Measurements from ENCODE around the gene HOXA9.

HOXA9 gene

DNA sequence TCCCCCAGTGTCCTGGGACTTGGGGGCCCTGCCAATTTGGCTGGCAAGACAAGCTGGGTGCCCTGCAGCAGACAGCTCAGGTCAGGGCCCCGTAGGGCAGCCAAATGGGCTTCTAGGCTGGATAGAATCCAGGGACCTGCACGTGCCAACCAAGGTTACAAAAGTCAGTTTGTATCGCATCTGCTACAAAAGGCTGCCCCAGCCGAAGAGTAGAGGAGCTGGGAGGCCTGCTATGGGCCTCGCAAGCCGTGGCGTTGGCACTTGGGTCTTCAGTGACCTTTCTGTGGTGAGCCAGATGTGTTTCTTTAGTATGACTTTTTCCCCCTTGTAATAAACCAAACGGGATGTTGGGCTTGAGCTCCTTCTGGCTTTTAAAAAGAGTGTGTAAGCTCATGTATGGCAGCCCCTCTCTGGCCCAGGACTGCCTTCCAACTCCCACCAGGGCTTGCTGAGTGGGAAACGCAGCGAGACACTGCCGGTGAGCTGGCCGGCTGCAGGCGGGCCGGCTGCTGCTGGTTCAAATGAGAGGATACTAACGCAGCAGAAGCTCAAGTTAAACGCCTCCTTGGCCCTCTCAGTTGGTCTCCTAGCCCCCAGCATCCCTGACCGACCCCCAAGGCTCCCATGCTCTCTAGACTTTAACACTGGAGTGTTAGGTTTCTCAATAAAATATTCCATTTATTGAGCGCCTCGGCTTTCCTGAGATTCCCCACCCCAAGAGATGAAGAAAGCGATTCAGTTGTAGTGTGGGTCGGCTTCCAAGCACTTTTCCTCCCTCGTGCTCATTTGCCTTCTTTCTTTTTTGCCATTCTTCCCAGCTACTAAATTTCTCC is 11.8 kb upstream of the HOXA9 start:
- no peak for DNase-seq (ENCODE audit: low read depth)

DNA sequence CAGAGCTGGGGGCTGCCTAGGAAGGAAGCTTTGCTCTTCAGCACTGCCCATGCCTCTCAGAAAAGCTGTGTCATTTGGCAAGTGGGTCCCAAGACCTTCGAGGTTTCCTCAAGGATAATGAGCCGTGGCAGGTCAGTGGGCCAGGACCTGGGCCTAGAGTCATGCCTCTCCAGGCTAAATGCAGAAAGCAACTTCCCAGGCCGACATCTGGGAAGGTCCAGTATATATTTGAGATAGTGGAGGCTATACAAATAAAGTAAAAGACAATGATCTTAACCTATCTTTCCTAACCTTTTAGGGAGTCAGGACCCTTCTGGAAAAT is 11.1 kb upstream of the HOXA9 start:
- DNase-seq (ENCODE audit: low read depth): no peak

DNA sequence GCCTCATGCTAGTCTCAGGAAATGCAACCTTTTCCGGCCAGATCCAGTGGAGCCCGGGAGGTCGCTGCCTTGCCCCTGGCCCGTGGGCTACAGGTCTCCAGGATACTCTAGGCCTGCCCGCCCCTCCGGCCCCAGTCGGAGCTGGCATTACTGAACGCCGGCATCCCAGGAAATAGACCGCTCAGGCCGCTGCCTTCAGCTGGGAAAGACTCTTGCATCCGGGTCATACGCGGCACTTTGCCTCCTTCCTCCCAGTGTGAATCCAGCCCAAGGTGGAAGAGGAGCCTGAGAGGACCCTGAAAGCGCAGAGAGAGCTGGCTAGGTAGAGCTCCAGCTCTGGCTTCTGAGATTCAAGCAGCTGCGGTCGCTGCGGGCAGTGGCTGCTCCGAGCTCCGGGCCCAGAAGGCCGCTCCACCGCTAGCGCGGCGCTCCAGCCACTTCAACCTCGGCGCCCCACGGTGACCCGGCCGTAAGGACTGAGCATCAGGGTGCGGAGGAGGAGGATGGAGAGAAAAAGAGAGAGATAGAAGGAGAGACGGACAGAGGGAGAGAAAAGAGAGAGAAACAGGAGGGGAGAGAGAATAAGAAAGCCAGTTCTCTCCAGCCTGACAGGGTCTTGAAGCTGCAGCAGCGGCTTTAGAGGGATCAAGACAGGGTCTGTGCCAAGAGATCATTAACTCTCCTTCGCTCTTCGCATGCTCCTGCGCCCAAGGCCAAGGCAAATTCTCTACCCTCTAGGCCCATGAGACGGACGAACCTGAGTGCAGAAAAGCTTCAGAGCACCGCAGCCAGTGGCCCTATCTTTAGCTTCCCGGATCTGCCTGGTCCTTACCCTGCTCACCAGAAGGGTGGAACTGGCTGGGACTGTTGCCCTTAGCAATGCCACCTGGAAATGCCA is 10.5 kb upstream of the HOXA9 start:
- DNase-seq (ENCODE audit: low read depth): no peak

DNA sequence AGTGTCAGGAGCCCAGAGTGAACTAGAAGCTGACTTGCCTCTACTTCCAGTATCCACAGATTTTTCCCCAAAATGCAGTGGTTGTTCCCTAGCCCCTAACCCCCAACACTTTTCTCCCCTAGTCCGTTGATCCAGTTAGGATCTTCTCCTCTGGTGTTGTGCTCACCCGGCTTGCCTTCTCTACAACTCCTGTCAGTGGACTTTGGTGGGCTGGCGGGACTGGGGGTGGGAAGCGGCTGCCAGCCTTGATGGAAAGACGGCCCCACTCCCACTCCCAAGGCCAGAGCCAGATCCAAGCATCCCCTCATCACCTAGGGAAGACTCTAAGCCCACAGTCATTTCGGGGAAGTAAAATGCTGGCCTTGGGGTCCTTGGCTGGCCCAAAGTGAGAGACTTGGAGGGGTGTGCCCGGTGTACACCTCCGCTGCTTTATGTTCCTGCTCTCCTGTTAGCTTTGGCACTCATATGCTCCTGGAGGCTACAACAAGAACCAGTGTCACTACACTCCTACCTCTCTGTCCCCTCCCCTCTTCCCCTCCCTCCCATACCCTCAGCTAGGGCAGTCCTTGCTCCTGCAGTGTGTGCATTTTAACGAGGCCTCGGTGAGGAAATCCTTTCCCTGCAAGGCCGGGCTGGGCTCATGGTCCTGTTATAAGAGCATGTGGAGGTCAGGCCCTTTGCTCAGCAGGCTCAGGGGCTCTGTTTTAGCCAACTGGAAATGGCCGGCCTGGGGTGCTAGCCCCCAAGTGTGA is 9.7 kb upstream of the HOXA9 start:
- no peak for DNase-seq (ENCODE audit: low read depth)

DNA sequence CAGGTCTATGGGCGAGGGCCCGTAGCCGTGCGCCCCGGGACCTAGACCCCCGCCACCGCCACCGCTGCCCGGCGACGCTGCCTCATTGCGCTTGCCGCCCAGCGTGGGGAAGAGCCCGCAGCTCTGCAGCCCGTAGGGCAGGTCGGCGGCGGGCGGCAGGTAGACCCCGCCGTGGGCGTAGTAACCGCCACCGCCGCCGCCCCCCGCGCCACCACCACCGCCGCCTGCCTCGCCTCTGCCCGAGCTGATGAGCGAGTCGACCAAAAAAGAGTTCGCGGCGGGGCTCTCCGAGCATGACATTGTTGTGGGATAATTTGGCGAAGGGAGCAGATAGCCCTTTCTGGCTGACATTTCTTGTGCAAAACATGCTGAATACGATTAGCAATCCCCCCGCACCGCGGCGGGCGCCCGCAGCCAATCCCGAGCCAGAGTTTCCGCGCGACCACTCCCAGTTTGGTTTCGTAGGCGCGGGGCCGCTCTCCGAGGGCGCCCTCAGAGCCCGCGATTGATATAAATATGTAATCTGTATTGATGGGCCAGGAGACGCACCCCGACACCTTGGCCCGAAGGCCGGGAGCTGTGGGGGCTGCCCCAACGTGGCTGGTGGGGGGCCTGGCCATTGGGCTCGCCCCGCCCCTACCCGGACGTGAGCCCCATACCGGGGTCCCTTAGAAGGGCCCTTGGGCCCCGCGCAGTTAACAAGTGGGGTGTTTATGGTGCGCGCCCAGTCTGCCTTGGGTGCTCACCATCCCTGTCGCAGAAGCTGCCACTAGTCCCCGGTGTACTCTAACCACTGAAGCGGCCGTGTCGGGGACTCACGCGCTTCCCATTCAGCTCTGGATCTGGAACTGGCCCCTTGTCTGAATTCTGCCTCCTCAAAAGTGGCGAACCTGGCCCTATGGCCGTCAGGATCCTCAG is 8.9 kb upstream of the HOXA9 start, which contains the start of gene HOXA10:
TSS of gene HOXA10 (minus strand) at position 365 of the 918 bp plus-strand sequence. CDS start at position 351, 14 bp downstream.
- no peak for DNase-seq (ENCODE audit: low read depth)

DNA sequence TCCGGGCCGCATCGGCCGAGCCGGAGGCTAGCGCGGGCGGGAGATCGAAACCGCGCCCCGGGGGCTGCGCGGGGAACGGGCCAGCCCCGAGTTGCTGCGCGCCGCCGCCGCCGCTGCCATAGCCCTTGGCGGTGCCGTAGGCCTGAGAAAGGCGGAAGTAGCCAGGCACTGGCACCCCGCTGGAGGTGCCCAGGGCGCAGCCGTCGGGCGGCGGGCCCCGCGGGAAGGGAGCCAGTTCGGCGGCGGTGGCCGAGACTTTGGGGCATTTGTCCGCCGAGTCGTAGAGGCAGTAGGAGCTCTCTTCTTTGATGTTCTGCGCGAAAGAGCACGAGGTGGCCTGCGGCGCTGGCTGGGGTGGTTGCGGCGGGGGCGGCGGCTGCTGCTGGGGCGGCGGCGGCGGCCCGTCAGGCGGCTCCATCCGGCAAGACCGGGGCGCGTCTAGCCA is 8.2 kb upstream of the HOXA9 start:
- no peak for DNase-seq (ENCODE audit: low read depth)

DNA sequence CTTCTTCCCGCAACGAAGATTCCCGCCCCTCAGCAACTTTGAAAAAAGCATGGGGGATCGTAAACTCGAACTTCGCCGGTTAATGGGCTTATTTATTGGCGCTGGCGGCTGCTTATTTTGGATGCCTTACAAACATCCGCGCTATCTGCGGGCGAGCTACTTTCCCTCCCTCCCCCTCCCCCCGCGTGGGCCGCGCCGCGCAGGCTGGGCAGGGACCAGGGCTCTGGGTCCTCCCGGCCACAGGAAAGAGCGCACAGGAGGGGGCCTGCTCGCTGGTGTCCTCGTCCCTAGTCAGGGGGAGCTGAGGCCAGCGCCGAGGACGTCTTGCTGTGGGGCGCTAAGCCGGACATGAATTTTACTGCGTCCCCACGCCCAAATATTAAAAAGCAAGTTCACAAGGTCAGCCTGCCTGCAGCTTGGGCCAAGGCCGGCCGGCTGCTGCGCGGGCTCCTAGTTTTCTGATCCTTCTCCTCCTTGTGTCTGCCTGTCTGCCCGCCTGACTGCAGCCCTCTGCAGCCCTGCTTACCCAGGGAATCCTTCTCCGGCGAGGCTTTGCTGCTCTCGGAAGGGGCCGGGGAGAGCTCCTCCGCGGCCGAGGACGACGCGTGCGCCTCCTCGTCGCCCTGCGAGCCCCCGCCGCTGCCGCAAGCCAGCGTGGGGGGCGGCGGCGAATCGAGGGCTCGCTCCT is 7.6 kb upstream of the HOXA9 start:
- DNase-seq (ENCODE audit: low read depth): no peak

DNA sequence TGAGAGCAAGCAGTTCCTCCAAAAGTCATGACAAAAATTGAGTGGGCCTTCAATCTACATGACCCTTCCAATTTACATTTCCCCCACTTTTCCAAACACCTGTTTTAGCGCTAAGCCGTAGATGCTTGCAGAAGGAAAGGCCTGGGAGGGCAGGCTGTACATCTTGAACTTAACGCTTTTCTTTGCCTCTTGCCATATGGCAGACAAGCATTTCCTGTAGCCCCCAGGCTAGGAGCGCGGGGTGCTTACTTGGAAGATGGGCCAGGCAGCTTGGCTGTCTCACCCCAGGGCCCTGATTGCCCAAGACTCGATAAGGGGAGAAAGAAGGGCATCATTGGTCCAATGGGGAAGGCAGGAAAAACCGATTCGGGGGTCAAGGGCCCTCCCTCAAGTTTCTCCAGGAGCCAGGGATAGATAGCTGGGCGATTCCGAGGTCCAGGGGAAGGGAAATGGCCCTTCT is 7.0 kb upstream of the HOXA9 start:
- no peak for DNase-seq (ENCODE audit: low read depth)

DNA sequence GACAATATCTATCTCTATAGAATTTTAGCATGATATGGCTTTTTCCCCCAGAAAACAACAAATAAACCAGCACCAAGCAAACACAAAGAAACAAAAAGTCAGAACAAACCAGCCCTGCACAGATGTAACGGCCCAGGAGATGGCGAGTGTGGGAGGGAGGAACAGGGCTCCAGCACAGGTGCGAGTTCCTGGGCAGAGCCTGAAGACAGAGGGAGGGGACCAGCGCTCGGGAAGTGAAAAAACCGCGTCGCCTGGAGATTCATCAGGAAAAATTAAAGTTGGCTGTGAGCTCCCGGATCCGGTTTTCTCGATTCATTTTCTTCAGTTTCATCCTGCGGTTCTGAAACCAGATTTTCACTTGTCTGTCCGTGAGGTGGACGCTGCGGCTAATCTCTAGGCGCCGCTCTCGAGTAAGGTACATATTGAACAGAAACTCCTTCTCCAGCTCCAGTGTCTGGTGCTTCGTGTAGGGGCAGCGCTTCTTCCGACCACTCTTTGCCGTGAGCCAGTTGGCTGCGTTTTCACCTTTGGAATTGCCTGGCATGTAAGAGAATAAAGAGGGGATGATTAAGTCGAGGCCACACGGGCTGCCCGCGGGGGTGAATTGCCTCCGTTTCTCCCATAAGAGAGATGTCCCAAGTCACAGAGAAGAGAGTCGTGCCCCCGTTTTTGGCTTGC is 6.4 kb upstream of the HOXA9 start:
- DNase-seq (ENCODE audit: low read depth): no peak

DNA sequence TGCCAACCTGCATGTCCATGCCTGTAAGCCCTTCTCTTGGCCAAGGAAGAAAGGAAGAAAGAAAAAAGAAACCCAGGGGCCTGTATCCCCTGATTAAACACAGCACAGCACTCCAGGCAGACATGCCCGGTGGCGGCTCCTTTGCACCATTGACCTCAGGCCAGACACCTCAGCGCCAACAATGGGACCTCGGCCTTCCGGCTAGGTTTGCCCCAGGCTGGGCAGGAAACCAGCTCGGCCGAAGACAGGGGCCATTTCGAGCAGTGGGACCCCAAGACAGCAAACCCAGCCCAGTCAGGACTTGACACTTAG is 5.9 kb upstream of the HOXA9 start:
- no peak for DNase-seq (ENCODE audit: low read depth)

DNA sequence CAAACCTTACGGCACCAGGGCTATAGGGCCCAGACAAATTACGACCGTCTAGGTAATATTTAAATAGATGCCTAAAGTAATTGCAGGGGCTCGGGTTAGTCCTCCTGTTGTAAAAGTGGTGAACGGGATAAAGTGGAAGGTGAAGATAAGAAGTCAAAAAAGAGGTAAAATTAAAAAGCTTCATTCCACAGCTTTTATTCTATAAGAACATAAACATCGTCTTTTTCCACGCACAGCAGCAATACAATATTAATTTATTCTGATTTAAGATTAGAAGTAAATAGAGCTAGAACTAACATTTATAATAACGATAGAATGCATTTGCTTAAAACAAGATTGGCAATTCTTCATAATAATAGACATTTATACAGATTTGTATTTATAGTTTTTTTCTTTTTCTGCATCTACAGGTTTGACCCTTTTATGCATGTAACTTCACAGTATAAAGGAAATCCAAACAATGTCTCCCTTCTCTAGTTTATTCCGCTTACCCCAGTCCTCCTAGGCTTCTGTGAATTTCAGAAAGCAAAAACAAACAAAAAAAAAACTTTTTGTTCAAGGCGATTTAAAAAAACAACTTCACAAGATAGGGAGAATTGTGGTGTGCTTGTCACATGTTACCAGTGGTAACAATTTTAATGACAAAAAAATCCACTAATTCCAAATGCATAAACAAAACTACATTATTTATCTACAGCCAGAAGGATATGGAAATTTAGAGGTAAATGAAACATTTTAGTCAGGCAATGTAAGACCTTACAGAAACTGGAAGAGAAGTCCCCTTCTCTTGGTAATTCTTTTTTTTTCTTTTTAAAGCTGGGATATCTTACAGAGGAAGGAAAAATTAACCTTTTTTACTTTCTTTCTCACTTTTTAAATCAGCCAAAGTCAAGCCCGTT is 5.3 kb upstream of the HOXA9 start:
- no peak for DNase-seq (ENCODE audit: low read depth)

DNA sequence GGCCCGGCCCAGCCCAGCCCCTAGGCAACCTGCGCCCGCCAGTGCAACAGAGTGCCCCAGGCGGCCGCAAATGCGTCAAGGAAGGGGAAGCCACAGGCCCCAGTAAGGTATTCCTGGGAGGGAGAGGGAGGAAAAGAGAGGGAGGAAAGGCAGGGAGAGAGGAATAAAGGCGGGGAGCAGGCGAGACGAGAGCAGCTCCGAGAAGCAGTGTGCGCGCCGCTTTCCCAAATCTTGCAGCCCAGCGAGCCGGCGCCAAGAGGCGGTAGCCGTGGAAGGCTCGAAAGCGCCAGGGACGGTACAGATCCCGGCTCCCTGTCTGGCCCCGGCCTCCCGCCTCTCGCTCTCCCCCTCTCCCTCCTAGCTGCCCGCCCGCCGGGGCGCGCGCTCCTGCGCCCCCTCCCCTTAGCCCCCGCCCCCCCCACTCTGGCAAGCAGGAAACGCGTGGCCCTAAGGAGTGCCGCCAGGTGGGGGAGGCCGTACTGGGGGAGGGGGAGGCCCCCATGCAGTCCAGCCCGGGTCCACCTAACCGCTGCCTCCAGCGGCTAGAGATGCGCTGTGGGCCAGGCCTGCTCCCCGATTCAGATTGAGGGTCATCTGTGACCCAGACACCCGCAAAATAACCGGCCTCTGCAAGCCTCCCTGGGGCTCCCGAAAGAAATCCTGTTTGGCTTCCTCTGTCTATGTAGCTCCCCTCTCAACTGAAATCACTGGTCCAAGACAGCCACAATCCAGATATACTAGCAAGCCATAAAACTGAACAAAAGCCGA is 4.5 kb upstream of the HOXA9 start:
- no peak for DNase-seq (ENCODE audit: low read depth)

DNA sequence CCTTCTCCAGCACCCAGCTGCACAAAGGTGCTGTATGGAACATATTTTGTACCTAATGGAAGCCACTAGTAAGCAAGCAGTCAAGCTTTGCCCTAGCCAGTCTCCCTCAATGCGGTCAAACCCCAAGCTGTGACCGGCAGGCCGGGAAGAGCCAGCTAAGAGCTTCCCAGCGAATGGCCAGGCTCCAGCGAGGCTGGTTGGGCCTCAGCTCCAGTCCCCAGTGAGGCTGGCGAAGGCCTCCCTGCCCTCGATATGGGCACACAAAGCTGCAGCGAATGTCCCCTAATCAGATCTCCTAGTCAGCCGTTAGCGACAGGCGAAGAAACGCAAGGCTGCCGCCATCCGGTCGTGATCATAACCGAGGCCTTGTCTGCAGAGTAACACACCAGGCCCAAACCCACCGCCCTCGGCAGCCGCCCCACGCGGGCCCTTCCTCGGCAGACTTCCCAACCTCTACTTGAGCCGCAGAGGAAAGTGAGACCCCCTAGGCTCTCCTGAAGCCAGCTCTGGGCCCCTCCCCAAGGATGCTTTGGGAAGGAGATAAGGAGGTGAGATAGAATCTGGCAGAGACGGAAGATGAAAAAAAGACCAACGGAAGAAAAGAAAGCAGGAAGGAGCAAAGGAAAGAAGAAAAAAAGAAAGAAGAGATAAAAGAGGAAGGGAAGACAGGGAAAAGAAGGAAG is 3.1 kb upstream of the HOXA9 start:
- no peak for DNase-seq (ENCODE audit: low read depth)

DNA sequence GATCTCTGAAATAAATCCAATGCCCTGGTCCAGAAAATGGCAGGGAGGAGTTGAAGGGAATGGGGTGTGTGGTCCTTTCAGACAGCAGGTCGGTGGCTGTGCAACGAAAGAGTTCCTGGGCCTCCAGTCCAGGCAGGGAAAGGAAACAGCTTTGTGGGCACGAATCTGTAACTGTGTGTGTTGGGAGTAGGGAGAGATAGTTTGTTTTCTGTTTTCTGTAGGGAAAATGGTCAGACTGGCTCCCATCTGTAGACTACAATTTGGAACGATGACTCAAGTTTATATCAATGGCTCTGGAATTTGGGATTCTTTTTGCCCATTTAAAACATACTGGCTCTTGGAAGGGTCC is 2.6 kb upstream of the HOXA9 start:
- no peak for DNase-seq (ENCODE audit: low read depth)

DNA sequence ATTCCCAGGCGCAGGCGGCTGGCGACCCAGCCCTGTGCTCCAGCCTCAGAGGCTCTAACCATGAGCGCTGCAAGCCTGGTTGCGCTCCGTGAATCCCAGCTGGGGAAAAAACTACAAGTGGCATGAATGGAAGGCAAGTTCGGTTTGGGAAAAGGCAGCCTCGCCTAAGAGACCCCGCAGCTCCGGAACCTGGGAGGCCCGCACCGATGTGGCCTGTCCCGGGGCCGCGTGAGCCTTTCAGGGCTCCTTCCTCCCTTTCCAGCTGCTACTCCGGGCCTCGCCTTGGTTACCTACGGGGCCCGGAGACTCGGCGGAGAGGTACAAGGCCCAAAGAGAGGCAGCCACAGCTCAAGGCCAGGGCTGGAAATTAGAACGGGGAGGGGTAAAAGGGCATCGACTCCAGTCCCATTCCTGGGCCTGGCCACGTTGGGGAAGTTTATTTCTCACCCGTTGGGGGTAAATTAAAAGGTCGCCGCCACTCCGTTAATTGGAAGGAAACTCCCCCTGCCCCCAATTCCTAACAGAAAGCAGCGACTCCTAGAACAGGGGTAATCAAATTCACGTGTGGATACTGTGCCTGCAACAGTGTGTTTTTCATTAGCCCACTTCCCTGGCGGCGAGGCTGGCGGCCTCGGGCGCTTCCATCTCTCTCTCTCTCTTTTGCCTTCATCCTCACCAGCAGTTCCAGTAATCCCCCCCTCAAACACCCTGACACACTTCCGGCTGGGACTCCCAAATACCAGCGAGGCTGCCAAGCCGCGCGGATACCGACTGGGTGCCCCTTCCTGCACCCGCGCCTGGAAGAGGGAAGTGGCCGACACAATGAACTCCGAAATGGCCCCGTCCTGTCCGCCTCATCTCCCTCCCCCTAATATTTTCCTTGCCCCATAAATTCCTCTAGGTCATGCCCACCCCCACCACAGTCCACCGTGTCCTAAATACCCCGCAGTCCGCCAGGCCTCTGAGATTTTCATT is 1.5 kb upstream of the HOXA9 start:
- no peak for DNase-seq (ENCODE audit: low read depth)

DNA sequence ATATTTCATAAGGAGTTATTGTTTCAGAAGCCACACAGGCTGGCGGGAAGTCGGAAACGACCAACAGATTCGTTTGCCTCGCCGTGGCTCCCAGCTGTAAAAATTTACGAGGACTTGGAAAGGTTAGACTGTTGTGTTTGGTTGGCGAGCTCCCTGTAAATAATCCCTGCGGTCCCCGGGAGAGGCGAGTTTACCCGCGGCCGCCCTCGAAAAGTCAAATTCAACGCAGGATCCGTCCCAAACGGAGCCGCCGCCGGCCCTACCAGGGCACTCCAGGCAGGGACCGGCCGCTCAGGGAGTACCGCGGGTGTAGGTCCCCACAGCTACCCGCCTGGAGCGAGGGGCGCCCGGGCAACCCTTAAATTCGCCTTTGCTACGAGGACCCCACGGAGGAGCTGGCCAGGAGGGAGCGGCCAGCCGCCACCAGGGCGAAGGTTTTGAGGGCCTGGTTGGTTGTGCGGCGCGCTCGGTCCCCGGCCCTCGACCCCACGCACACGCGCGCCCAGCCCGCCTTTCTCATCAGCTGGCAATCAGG is 726 bp upstream of the HOXA9 start:
- no peak for DNase-seq (ENCODE audit: low read depth)

Measured in T-helper 22 cell (primary cell).